Glomerular endothelial cell (primary cell): ENCODE data around the gene PIWIL1. TPM values are rescaled to one million over a fixed set of nuclear protein-coding genes. Genes with fewer than 3 reads are reported as not detected.

Experiments
- DNase-seq: peaks from one replicate; pipeline ENCODE4 v3.0.0-alpha.2; 2011; ENCODE audit warnings: low read depth, low spot score; ENCODE audit errors: extremely low read depth
- total RNA-seq: library from RNA; depleted of rRNA; stranded (reverse); fragments of >200 nt; gene quantifications from 2 replicates; pipeline ENCODE4 v1.2.3, GENCODE V29; 2015

Gene PIWIL1
- total RNA-seq, 1 donor from 2014 or later = not detected

DNA sequence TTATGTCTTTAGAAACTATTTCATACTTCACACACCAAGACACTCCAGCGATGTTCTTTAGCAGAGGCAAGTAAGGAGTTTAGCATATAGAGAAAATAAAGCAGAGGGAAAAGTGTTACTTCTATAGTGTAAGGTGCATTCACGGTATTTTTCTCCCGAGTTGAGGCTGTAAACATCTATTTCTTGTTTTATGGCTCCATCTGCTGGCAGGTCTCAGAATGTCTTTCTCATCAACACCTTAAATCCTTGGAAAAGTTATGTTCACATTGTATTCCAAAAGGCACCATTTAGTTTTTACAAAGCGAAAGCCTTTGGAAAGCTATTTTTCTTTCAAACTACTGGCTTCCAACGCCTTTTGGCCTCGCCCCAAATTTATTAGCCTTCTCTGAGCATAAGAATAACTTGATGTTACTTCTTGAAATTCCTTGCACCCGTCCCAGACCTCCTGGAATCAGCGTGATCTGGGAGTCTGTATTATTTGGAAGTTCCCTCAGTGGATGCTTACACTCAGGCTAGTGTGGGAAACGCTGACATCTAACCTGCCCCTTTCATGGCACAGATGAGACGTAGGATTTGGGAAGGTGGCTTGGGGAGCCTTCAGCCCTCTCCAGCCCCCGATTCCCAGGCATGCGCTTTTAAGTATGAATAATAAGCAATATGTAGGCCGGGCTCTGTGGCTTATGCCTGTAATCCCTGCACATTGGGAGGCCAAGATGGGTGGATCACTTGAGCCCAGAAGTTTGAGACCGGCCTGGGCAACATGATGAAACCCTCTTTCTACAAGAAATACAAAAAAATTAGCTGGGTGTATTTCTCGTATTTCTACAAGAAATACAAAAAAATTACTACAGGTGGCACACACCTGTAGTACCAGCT lies 1.9 kb upstream of the PIWIL1 start:
- peak; percentile 36 for DNase-seq

DNA sequence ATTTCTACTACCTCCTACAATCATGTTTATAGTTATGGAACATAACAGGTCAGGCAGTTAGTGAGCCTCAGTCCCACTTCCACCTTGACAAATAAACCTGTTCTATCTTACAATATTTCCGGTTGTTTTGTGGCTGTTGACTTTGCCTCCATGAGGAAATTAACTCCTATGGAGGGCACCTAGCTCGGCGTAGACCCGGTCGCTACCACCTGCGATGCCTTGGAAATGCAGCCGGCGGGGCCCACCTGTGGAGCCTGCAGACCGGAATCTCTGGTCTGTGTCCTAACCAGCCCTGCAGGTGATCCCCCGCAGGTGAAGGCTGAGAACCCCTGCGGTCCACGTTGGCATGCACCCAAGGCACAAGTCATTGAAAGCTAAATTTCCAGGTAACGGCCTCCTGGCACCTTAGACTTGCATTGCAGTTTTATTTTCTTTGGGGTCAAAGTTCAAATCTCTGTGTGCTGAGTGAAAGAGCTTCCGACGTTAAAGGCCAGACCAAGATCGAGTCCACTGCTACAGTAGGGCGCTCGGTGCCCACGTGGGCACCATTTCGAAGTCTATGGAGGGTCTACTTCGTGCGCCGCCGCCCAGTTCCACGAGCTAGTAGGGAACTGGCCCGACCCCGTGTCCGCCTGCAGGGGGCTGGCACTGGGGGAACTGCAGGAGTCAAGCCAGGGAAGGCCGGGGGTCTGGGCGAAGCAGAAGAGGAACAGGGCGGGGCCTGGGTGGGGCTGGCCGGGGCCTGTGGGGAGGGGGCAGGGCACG lies 782 bp upstream of the PIWIL1 start:
- no peak for DNase-seq

DNA sequence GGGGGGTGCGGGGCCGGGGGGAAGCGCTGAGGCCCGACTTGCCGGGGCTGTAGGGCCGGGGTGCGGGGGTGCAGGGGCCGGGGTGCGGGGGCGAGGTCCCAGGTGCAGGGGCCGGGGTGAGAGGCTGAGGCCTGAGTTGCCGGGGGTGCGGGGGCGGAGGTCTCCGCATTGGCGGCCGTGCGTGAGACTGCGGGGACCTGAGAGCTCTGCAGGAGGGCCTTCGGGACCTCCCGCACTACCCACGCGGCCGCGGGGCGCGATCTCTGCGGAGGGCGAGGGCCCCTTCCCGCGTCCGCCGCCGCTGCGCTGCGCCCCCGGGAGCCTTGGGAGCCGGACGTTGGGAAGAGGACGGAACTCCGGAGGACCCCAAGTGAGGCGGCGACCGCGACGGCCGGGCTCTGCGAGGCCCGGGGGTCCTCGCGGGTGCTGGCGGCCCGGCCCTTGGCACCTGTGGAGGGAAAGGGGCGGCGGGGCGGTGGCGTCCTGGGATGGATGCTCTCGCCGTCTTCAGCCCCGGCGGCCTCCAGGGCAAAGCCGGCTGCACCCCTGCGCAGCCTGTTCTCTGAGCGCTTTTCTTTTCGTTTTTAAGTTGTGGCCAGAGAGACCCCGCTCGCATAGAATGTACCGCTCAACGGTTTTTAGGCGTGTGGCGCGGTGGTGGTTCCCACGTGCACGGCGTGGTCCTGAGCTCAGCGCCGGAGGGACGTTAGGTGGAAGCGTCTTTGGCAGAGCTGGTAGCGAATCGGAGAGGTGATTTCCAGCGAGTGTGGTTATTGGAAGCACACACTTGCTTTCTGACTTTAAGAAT lies 1.3 kb downstream of the PIWIL1 start:
- DNase-seq = no peak

DNA sequence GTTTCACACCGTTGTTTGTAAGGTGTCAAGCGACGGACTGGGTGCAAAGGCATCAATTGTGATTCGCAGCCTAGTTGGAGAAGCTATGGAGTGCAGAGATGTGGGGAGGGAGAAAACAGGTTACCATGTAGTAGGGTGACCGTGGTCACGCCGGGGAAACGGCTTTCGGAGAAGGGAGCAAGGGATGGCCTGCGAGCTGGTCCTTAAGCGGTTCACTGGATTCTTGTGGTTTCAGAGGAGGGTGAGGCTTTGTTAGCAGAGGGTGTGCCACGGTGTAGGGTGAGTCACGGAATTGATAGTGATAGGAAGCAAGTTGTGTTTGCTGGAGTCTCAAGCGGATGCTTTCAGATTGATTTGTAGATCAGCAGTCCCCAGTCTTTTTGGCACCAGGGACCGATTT lies 2.3 kb downstream of the PIWIL1 start:
- no peak for DNase-seq

DNA sequence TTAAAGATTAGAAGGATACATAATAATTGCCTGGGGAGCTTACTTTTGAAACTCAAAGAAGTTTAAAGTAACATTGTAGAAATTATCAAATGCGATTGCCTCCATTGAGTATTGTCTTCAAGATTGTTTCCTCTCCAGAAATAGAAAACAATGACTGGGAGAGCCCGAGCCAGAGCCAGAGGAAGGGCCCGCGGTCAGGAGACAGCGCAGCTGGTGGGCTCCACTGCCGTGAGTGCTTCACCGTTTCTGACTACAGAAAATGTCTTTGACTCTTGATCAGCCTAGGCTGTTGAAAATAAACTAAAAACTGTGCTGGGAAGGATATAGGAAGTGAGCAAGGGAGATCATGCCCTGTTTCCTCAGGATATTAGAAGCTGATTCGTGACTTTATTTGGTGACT lies 4.8 kb downstream of the PIWIL1 start:
- no peak for DNase-seq

DNA sequence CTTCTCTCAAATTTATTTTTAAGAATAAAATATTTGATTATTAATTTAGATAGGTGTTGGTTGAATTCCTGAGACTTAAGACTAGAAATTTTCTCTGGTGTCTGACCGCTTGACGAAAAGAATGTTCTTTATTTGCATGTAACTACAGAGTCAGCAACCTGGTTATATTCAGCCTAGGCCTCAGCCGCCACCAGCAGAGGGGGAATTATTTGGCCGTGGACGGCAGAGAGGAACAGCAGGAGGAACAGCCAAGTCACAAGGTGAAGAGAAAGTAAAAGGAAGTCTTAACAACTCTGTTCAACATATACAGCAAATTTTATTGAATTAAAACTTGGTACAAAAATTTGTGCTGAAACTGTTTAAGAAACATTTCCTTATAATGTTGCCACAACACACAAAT lies 5.2 kb downstream of the PIWIL1 start:
- DNase-seq = no peak

DNA sequence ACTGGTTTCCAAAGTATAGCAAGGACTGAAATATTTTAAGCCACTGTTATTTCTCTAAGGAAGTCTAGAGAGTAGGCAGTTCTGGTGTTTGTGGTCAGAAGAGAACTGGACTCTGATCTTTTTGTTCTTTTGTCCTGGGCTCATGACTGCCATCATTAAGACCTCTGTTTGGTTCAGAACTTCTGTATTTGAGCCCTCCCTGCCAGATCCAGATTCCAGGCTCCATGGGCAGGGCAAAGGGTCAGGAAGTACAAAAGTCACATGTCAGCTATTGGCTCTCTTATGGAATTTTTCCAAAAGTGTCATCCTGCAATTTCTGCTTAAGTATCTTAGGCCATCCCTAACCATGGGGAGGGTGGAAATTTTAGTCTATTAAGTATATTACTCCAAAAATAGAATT lies 6.8 kb downstream of the PIWIL1 start:
- DNase-seq = no peak

DNA sequence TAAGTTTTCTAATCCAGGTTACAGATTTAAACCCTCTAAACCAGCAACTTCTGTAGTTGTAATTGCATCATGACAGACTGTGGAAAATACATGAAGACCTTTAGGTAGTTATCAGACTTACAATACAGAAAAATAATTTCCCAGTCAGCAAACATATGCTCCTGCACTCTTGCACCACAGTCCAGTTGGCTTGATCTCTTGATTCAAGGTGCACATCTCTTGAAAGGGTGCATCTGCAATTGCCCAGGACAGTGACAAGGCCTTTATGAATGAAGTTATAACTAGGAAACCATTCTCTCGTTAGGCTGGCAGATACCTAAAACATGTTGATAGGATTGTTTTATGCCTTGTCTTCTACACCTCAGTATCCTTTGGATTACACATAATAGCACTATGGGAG lies 7.6 kb downstream of the PIWIL1 start:
- DNase-seq = no peak

DNA sequence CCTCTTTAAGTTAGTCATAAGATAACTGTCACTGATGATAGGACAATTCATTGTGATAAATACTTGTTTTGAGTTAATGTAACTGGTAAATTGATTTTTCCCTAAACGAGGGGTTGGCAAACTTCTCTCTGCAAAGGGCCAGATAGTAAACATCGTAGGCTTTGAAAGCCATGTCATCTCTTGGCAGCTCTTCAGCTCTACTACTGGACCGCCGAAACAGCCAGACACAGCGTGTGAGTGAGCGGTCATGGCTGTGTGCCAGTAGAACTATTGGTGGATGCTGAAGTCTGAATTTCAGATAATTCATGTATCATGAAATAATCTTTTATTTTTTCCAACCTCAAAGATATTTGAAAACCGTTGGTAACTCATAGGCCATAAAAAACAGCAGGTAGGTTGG lies 9.9 kb downstream of the PIWIL1 start:
- DNase-seq = no peak

DNA sequence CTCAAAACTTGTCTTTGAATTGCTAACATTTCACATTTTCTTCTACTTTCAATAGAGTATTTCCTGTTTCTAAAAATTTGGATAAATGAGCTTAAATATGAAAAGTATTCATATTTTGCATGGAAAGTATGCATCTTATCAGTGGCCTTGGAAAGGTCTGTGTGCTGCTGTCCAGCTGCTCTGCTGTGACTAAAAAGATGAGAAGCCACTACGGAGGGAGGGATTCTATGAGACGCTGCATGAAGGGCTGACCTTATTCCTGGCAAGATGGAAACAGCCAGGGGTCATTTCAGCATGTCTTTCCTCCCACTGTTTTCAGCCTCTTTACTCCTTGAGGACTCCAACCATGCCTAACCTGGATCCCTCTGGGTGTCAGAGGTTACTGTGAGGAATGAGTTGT lies 13.0 kb downstream of the PIWIL1 start:
- DNase-seq = no peak

DNA sequence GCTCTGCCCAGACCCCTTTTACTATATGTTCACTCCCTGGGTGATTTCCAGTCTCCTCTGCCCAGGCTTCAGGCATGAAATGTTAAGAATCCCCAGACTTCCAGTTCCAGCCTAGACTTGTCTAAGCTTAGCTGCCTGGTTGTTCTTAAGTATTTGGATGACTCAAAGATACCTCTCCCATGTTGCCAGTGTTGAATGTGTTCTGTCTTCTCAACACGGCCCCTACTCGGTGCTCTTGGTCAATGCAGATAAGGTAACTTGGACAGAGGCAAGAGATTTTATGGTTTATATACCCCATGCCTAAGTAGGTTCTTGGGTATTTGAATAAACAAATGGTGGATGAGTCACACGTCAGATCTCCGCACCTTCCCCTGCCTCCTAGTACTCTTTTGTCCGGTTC lies 13.6 kb downstream of the PIWIL1 start:
- no peak for DNase-seq

DNA sequence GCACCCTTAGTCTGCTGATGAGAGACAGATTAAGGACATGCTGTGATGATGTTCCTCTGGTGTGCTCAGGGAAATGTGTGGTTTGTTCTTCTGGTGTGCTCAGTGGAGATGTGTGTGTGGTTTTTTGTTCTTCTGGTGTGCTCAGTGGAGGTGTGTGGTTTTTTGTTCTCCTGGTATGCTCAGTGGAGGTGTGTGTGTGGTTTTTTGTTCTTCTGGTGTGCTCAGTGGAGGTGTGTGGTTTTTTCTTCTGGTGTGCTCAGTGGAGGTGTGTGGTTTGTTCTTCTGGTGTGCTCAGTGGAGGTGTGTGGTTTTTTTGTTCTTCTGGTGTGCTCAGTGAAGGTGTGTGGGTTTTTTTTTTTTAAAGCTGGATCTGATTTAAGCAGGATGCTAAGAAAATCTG lies 15.4 kb downstream of the PIWIL1 start:
- no peak for DNase-seq

DNA sequence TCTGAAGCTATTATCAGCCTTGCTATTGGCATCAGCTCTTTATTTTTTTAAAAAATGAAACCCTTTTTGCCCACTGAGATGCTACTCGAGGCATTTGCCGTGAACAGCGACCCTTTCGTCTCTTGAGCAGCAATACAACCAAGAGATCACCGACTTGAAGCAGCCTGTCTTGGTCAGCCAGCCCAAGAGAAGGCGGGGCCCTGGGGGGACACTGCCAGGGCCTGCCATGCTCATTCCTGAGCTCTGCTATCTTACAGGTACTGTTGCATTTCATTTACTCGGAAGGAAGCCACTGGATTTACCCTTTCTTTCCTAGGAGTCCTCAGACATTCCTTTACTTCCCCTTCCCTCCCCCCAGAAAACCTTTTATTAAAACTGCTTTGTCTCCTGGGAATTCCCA lies 16.7 kb downstream of the PIWIL1 start:
- DNase-seq = no peak

DNA sequence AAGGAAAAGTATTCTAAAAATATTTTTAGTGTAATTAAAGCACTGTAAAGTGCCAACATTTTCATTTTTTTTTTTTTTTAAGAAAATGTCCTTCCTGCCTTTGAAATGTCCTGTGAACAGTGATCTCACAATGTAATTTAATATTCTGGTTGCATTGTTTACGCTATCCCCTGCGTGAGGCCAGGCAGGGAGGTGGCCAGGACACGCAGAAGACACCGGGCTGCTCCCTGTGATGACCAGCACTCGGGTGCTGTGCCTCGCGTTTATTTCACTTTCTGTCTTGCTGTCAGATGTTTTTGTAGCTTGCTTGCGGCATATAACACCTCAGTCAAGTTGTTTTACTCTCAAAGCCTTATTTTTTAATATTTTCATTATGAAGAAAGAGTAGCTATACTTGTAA lies 18.5 kb downstream of the PIWIL1 start:
- DNase-seq = no peak

DNA sequence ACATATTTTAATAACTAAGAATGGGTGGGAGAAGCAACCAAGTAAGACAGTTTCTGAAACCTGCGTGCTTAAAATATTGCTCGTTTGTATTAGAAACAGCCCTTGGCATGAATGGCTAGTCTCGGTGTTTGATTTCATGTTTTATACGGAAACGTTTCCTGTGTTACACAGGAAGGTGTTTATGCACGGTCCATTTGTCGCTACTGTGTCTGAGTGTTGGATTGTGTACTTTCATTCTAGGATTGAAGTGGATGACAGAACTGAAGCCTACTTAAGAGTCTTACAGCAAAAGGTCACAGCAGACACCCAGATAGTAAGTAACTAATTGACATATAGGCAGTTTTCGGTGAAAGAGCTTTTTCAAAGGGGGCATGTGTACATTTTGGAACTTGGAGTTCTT lies 19.6 kb downstream of the PIWIL1 start:
- DNase-seq = no peak

DNA sequence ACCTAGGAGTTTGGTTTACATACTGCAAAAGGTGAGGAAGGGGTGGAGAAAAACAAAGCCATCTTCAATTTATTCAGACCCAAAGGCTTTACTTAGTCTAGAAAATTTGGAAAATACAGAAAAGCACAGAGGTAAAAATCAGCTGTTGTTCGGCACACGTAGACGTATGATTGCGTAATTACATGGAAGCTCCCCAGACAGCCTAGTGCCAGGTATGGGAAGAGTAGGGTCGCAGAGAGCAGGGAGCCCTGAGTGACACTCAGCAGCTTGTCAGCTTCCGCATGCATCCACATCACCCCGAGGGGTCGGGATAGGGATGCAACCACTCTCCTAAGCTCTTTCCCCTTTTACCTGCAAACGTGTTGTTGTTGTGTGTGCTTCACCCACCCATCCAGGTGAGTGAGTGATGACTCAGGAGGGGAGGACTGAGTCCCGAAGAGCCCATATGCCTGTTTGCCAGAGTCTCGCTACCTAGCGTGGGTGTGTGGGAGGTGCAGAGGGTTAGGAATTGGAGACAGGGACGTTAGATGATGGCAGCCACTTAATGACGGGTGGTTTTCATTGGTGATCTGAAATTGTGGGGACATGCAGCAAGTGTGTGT lies 20.1 kb downstream of the PIWIL1 start:
- no peak for DNase-seq

DNA sequence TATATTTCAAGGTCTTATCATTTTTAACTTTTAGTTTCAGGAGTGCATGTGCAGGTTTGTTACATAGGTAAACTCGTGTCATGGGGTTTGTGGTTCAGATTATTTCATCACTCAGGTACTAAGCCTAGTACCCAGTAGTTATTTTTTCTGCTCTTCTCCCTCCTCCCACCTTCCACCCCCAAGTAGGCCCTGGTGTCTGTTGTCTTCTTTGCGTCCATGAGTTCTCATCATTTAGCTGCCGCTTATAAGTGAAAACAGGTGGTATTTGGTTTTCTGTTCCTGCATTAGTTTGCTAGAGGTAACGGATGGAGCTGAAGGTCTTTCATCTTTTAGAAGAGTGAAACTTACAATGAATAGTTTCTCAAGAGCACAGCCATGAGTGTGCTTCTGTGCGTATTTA lies 24.4 kb downstream of the PIWIL1 start:
- DNase-seq = no peak

DNA sequence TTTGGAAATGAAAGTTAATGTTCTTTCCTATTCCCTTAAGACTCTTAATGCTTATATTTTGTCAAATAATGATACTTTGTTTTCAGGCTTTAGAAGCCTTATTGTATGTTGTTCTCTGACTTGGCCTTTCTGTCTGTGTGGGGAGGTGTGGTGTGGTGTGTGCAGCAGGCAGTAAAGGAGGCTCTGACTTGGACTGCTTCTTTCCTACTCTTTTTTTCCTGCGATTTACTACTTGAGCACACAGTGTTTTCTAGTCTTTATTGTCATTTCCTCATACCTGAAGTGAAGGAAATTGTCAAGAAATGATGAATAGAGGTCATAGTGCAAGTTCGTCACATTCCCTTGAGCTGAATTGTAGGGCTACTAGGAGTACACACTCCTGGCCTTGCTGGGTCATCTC lies 26.9 kb downstream of the PIWIL1 start:
- no peak for DNase-seq

DNA sequence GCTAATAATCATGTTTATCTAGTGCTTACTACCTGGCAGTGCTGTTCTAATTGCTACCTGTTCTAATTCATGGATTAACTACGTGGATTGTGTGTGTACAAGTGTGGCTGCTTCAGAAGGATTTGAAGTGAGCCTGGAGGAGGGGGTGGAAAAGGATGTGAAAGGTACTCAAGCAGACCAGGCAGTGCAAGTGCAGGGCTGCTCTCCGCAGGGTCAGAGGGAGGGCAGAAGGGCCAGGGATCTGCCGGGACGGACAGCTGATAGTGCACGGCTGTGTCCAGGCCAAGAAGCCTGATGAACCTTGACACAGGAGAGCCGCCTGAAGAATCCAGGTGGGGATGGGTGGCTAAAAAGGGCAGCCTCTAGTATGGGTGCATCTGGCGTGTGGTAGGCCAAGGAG lies 28.5 kb downstream of the PIWIL1 start:
- no peak for DNase-seq

DNA sequence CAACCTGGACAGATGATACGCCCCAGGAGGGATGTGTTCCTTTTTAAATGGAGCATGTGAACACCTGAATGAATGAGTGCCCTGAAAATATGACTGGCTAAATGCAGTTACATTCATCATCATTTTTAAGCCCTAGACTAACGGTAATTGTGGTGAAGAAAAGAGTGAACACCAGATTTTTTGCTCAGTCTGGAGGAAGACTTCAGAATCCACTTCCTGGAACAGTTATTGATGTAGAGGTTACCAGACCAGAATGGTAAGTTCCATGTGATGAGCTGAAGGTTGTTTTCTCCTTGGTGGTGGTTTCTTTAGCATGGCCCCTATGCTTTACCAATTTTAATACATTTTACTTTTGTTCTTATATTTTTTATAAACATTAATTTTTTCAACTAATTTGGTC lies 29.3 kb downstream of the PIWIL1 start:
- DNase-seq = no peak

DNA sequence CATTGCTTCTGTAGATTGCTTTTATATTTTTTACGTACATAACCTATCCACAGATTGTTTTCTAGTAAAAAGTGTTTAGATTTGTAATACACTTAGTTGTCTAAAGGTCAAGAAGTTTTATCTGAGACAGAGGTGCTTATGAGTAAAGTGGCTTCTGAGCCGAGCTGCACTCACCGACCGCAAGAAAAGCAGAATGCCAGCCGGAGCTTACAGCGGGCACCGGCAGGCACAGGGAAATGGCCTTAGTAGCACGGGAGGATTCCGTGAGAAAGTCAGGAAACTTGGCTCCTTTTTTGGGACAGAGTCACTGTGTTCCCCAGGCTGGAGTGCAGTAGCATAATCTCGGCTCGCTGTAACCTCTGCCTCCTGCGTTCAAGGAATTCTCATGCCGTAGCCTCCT lies 29.8 kb downstream of the PIWIL1 start:
- no peak for DNase-seq
